SU-DHL-6 (cell line): ENCODE results near the gene ADAM10.
"Not testable (repeated sequence)": the region's sequence is repeated elsewhere in the genome, so short reads cannot be mapped to it uniquely, and the experiment has no call there.

Experiments used
- H2AFZ ChIP-seq: fragments of 200-600 bp; sonication (generic); 2 replicates; pipeline ENCODE4 v1.6.1; 2014; ENCODE audit warnings: low read depth, mild to moderate bottlenecking, moderate library complexity, mixed read lengths, antibody characterized with exemption, low read length; ENCODE audit not compliant: severe bottlenecking
- H3F3A ChIP-seq: fragments of 200-600 bp; shearing (Covaris generic); 2 replicates; pipeline ENCODE4 v1.6.0; 2016; ENCODE audit warnings: antibody characterized with exemption, mild to moderate bottlenecking; ENCODE audit not compliant: insufficient read depth
- H3K27ac ChIP-seq: fragments of 200-600 bp; sonication (generic); 2 replicates; pipeline ENCODE4 v1.5.1; 2016; ENCODE audit warnings: low read depth, mild to moderate bottlenecking, low read length, moderate library complexity, mixed read lengths
- H3K27me3 ChIP-seq: fragments of 200-600 bp; sonication (generic), shearing (Covaris generic); 2 replicates; pipeline ENCODE4 v1.6.0; 2014; ENCODE audit warnings: mild to moderate bottlenecking, low read length
- H3K36me3 ChIP-seq: fragments of 200-600 bp; sonication (generic); 2 replicates; pipeline ENCODE4 v1.6.1; 2014; ENCODE audit warnings: mild to moderate bottlenecking, low read length, mixed read lengths
- H3K4me2 ChIP-seq: fragments of 300-600, 200-600 bp; shearing (Covaris generic), sonication (generic); 2 replicates; pipeline ENCODE4 v1.6.0; 2014; ENCODE audit warnings: low read length, low read depth, mild to moderate bottlenecking; ENCODE audit not compliant: poor library complexity, severe bottlenecking
- H3K4me3 ChIP-seq: fragments of 200-600 bp; sonication (generic); 2 replicates; pipeline ENCODE4 v1.5.1; 2014; ENCODE audit warnings: antibody characterized with exemption, low read length, mild to moderate bottlenecking, mixed read lengths; ENCODE audit not compliant: insufficient read depth, poor library complexity, severe bottlenecking
- H3K79me2 ChIP-seq: fragments of 200-600 bp; sonication (generic); 2 replicates; pipeline ENCODE4 v1.6.1; 2014; ENCODE audit warnings: mild to moderate bottlenecking, low read length, moderate library complexity; ENCODE audit not compliant: insufficient read depth
- H3K9ac ChIP-seq: fragments of 200-600 bp; sonication (generic); 2 replicates; pipeline ENCODE4 v1.7.0; 2014; ENCODE audit warnings: mild to moderate bottlenecking, low read length
- H3K9me2 ChIP-seq: fragments of 200-600 bp; sonication (generic); replicated peaks from 2 replicates; pipeline ENCODE4 v1.6.1; 2014; ENCODE audit warnings: low read length; ENCODE audit not compliant: insufficient read depth
- H3K9me3 ChIP-seq: fragments of 200-600 bp; sonication (generic); 2 replicates; pipeline ENCODE4 v1.6.1; 2014; ENCODE audit warnings: low read length, mixed read lengths; ENCODE audit not compliant: insufficient read depth
- H4K20me1 ChIP-seq: fragments of 200-600 bp; sonication (generic); 2 replicates; pipeline ENCODE4 v1.6.1; 2014; ENCODE audit warnings: low read depth, mild to moderate bottlenecking, antibody characterized with exemption, low read length, moderate library complexity, mixed read lengths
- CTCF ChIP-seq: fragments of 200-600 bp; sonication (generic); IDR thresholded peaks from one replicate; pipeline ENCODE4 v1.5.1; 2017; ENCODE audit warnings: antibody characterized with exemption, mild to moderate bottlenecking, low read length, moderate library complexity; ENCODE audit not compliant: insufficient read depth, poor library complexity, severe bottlenecking
- EZH2phosphoT487 ChIP-seq: fragments of 200-600 bp; sonication (generic), shearing (Covaris generic); conservative IDR thresholded peaks from 2 replicates; pipeline ENCODE4 v1.6.1; 2018; ENCODE audit warnings: mild to moderate bottlenecking, antibody characterized with exemption, low read length, moderate library complexity, mixed read lengths

Gene ADAM10

GRCh38 chr15:58627046-58627445 is 122.5 kb downstream of the ADAM10 start:
- Histone ChIP-seq H3K9me2 (no peaks in the 10 kb centered on the region), H3K79me2 (no peaks in the 10 kb centered on the region), H3F3A (0 out of 2 replicates have a peak, but pooled peaks cover 2% of the 10 kb centered on the region), H3K9me3 (no peaks in the 10 kb centered on the region), H3K9ac (no peak overlapping the region), H3K4me3 (no peak overlapping the region), H4K20me1 (no peaks in the 10 kb centered on the region), H3K27me3 (no peaks in the 10 kb centered on the region), H3K4me2 (no peak overlapping the region), H2AFZ (no peak overlapping the region), H3K36me3 (peaks cover 3% of the 10 kb centered on the region; the same call in 1 of the 2 replicates), H3K27ac (no peak overlapping the region)
- TF ChIP-seq EZH2phosphoT487 (no peak), CTCF (no peak)

- peaks cover 3% of the 10 kb centered on the region; the same call in 1 of the 2 replicates for H3F3A ChIP-seq
- H3K27me3 ChIP-seq = no peaks in the 10 kb centered on the region
- no peaks in the 10 kb centered on the region for H3K9me3 ChIP-seq
- H3K36me3 ChIP-seq = 0 out of 2 replicates have a peak, but pooled peaks cover under 1% of the 10 kb centered on the region
- H3K4me2 ChIP-seq = no peak overlapping the region
- no peak overlapping the region for H3K9ac ChIP-seq
- no peaks in the 10 kb centered on the region for H4K20me1 ChIP-seq
- H3K79me2 ChIP-seq = no peaks in the 10 kb centered on the region
- TF ChIP-seq EZH2phosphoT487 (no peak), CTCF (no peak)
- H3K27ac ChIP-seq = no peak overlapping the region
- H2AFZ ChIP-seq = no peak overlapping the region
- H3K9me2 ChIP-seq = no peaks in the 10 kb centered on the region
- no peak overlapping the region for H3K4me3 ChIP-seq
Observed at GRCh38 chr15:58626378-58626777, 123.1 kb downstream of the ADAM10 start.

- Histone ChIP-seq H3K79me2 (no peaks in the 10 kb centered on the region), H4K20me1 (no peaks in the 10 kb centered on the region), H3K9ac (no peak overlapping the region), H3K9me3 (no peaks in the 10 kb centered on the region), H3K27me3 (no peaks in the 10 kb centered on the region), H3K4me2 (no peak overlapping the region), H2AFZ (no peak overlapping the region), H3F3A (peaks cover 3% of the 10 kb centered on the region; the same call in 1 of the 2 replicates), H3K27ac (no peak overlapping the region), H3K4me3 (no peak overlapping the region), H3K9me2 (no peaks in the 10 kb centered on the region), H3K36me3 (0 out of 2 replicates have a peak, but pooled peaks cover 3% of the 10 kb centered on the region)
- TF ChIP-seq CTCF (no peak), EZH2phosphoT487 (no peak)
Observed at GRCh38 chr15:58622877-58623276, 126.6 kb downstream of the ADAM10 start.

- not testable (repeated sequence) for H3K9me2 ChIP-seq, H3F3A ChIP-seq, H3K4me3 ChIP-seq, H3K27me3 ChIP-seq, H2AFZ ChIP-seq, H3K9me3 ChIP-seq, H4K20me1 ChIP-seq, H3K9ac ChIP-seq, H3K79me2 ChIP-seq, H3K4me2 ChIP-seq, H3K27ac ChIP-seq
- H3K36me3 ChIP-seq = peaks cover 14% of the 10 kb centered on the region; the same call in 1 of the 2 replicates
Observed at GRCh38 chr15:58620268-58620667, 129.2 kb downstream of the ADAM10 start.
